GM12878 (cell line): Measurements from ENCODE around the gene PCBD2. TPM values are rescaled to one million over a fixed set of nuclear protein-coding genes. Genes with fewer than 3 reads are reported as not detected.
A peak's percentile ranks its signal among the peaks of the same experiment; 100 is the strongest.

Experiments
- ATAC-seq: fragments of 200-7000 bp; cut with Tn5 transposase; 3 replicates; pipeline ENCODE4 v1.9.1; 2020; ENCODE audit warnings: mild to moderate bottlenecking, moderate library complexity
- BruUV-seq: library from RNA; stranded (reverse); fragments of 400-500 nt; replicated peaks from 2 replicates; lab custom pipeline; 2021; lab: Mats Ljungman, UMichigan
- CTCF ChIA-PET: fragments of 300-600 bp; sonication (Branson Sonifier 250); formaldehyde crosslinking; extraction: SDS; loops from one replicate; lab custom pipeline; 2021; ENCODE audit warnings: inconsistent platforms; lab: Yijun Ruan, JAX
- POLR2A ChIA-PET: fragments of 350-600 bp; formaldehyde crosslinking; extraction: SDS; loops from one replicate; lab custom pipeline; 2021; ENCODE audit warnings: inconsistent platforms; lab: Charles Lee
- RAD21 ChIA-PET: fragments of 300-600 bp; sonication (Branson Sonifier 250); formaldehyde crosslinking; loops from one replicate; lab custom pipeline; 2023; ENCODE audit warnings: antibody characterized with exemption; ENCODE audit not compliant: unreplicated experiment; lab: Charles Lee
- SMC1A ChIA-PET: fragments of 300-600 bp; sonication (Branson Sonifier 250); formaldehyde crosslinking; loops from one replicate; lab custom pipeline; 2023; ENCODE audit not compliant: unreplicated experiment, uncharacterized antibody; lab: Charles Lee
- DNase-seq: peaks from one replicate; pipeline ENCODE4 v3.0.0-alpha.2; 2011; ENCODE audit warnings: low read depth, low spot score
- FAIRE-seq: peaks from 3 replicates; lab custom pipeline; 2011; peaks lifted over from hg19 to GRCh38; lab: Jason Lieb, UNC
- H2AFZ ChIP-seq: 2 replicates; pipeline ENCODE4 v1.6.0; 2011; ENCODE audit warnings: low read depth, low read length, control low read depth; ENCODE audit not compliant: control insufficient read depth
- H3K27ac ChIP-seq: 2 replicates; pipeline ENCODE4 v1.5.1; 2011; ENCODE audit warnings: control low read depth; ENCODE audit not compliant: control insufficient read depth, insufficient read depth
- H3K27me3 ChIP-seq, 2 experiments: replicated peaks in 1 of 2; 2 replicates each; pipeline versions ENCODE4 v1.6.0 to v1.6.1; 2011; ENCODE audit warnings: low read length in 1 of 2; ENCODE audit not compliant: control insufficient read depth in 2 of 2, insufficient read depth in 2 of 2
- H3K36me3 ChIP-seq, 2 experiments: 2 replicates each; pipeline ENCODE4 v1.5.1; 2011; ENCODE audit warnings: low read length in 1 of 2; ENCODE audit not compliant: control insufficient read depth in 2 of 2, insufficient read depth in 2 of 2
- H3K4me1 ChIP-seq: 2 replicates; pipeline ENCODE4 v1.6.1; 2011; ENCODE audit warnings: mild to moderate bottlenecking, low read length, moderate library complexity, mixed read lengths; ENCODE audit not compliant: control insufficient read depth, insufficient read depth
- H3K4me2 ChIP-seq: 2 replicates; pipeline ENCODE4 v1.6.0; 2011; ENCODE audit warnings: control low read depth; ENCODE audit not compliant: control insufficient read depth, insufficient read depth
- H3K4me3 ChIP-seq: fragments of 200-600 bp; sonication (generic); 2 replicates; pipeline ENCODE4 v1.5.1; 2016
- H3K79me2 ChIP-seq: 2 replicates; pipeline ENCODE4 v1.6.0; 2011; ENCODE audit warnings: low read length; ENCODE audit not compliant: control insufficient read depth, insufficient read depth
- H3K9ac ChIP-seq: 2 replicates; pipeline ENCODE4 v1.8.0; 2011; ENCODE audit warnings: low read length, control low read depth, mixed read lengths; ENCODE audit not compliant: control insufficient read depth, insufficient read depth
- H3K9me3 ChIP-seq: replicated peaks from 3 replicates; pipeline ENCODE4 v1.5.1; 2011; ENCODE audit warnings: mild to moderate bottlenecking, low read length; ENCODE audit not compliant: control insufficient read depth, insufficient read depth
- H4K20me1 ChIP-seq: 2 replicates; pipeline ENCODE4 v1.6.0; 2011; ENCODE audit not compliant: control insufficient read depth, insufficient read depth
- CHD4 ChIP-seq: fragments of 200-600 bp; sonication (generic); IDR thresholded peaks from 2 replicates; pipeline ENCODE4 v1.6.1; 2016; ENCODE audit warnings: mild to moderate bottlenecking
- ETV6 ChIP-seq, 2 experiments: fragments of 450-650 bp in 1 of 2; IDR thresholded peaks in 1 of 2; conservative IDR thresholded peaks in 1 of 2; 2 replicates each; pipeline ENCODE4 v1.6.1; 2014; ENCODE audit warnings: antibody characterized with exemption in 1 of 2, borderline replicate concordance in 1 of 2, low read depth in 1 of 2, mild to moderate bottlenecking in 1 of 2, moderate library complexity in 1 of 2
- EZH2 ChIP-seq: IDR thresholded peaks from 2 replicates; pipeline ENCODE4 v1.6.1; 2012; ENCODE audit warnings: low read depth, mild to moderate bottlenecking, control low read depth, inconsistent platforms, low read length, borderline replicate concordance; ENCODE audit not compliant: control insufficient read depth
- JUND ChIP-seq: IDR thresholded peaks from 2 replicates; pipeline ENCODE4 v1.6.1; 2012; ENCODE audit warnings: low read depth, mild to moderate bottlenecking, low read length, improper control_type of control experiment, moderate library complexity
- KLF5 ChIP-seq: fragments of 450-650 bp; IDR thresholded peaks from 2 replicates; pipeline ENCODE4 v1.6.1; 2014; ENCODE audit warnings: mild to moderate bottlenecking; ENCODE audit not compliant: partially characterized antibody
- MEF2A ChIP-seq: IDR thresholded peaks from 2 replicates; pipeline ENCODE4 v1.6.1; 2011; ENCODE audit warnings: low read depth, mild to moderate bottlenecking, low read length, moderate library complexity; ENCODE audit not compliant: insufficient read depth
- NR2C1 ChIP-seq: fragments of 450-650 bp; IDR thresholded peaks from 2 replicates; pipeline ENCODE4 v1.6.1; 2017; ENCODE audit warnings: antibody characterized with exemption, mild to moderate bottlenecking, moderate library complexity
- RFX5 ChIP-seq: IDR thresholded peaks from 2 replicates; pipeline ENCODE4 v1.6.1; 2011; ENCODE audit warnings: low read depth, low read length, improper control_type of control experiment
- ZNF24 ChIP-seq: fragments of 450-650 bp; IDR thresholded peaks from 2 replicates; pipeline ENCODE4 v1.6.1; 2017; ENCODE audit warnings: antibody characterized with exemption, mild to moderate bottlenecking
- WGBS: methylation state at CpG from one replicate; pipeline ENCODE4 v1.1.6; 2016; ENCODE audit warnings: low lambda C conversion rate; ENCODE audit not compliant: insufficient replicate concordance, insufficient coverage; ENCODE audit errors: missing lambda C conversion rate; 5-methylcytosine and 5-hydroxymethylcytosine counted together
- in situ Hi-C: fragments of 300-500 bp; cut with MboI; formaldehyde crosslinking; loops from 9 replicates; pipeline ENCODE4 v1.14.3; 2018; ENCODE audit warnings: mixed read lengths
- intact Hi-C: fragments of 100-400 bp; cut with micrococcal nuclease; formaldehyde crosslinking; loops from one replicate; pipeline ENCODE4 v1.14.2; 2022; ENCODE audit not compliant: unreplicated experiment
- polyA plus RNA-seq, 11 experiments: library from polyadenylated mRNA; depleted of rRNA in 4 of 11; unstranded in 6 of 11; stranded (reverse) in 5 of 11; fragments of >200 nt; fragmentation: Nextera tagmentation in 4 of 11; fragmentation: Illumina TruSeq in 1 of 11; extraction: Ambion mirVana in 4 of 11; extraction: Trizol in 1 of 11; gene quantifications; 1 replicate in 1 of 11; 2 replicates in 10 of 11; pipeline versions ENCODE4 v1.2.1 to v1.2.3, GENCODE V29; 2011 to 2016; ENCODE audit warnings: inconsistent platforms in 2 of 11, missing spikeins in 2 of 11, low read depth in 1 of 11
- total RNA-seq, 4 experiments: library from RNA; depleted of rRNA in 3 of 4; stranded (reverse); fragments of >200 nt in 3 of 4; fragmentation: Illumina TruSeq in 1 of 4; extraction: Trizol in 1 of 4; gene quantifications; 2 replicates each; pipeline versions ENCODE4 v1.2.1 to v1.2.3, GENCODE V29; 2013 to 2021
- TF ChIP-seq, protein P1 (sequence below): fragments of 150-350 bp; IDR thresholded peaks from 2 replicates; pipeline ENCODE4 v1.6.1; 2016; ENCODE audit warnings: low read depth, low read length
- TF ChIP-seq, protein P2 (sequence below): IDR thresholded peaks from 2 replicates; pipeline ENCODE4 v1.6.1; 2012; ENCODE audit warnings: mild to moderate bottlenecking, low read depth, low read length

PCBD2 gene
- total and polyA plus RNA-seq, 10 of the 15 experiments (the other 5 are each of a cell fraction or from before 2014, with no cell fraction given): 5.4 to 13.6 (median 6.7) TPM

DNA sequence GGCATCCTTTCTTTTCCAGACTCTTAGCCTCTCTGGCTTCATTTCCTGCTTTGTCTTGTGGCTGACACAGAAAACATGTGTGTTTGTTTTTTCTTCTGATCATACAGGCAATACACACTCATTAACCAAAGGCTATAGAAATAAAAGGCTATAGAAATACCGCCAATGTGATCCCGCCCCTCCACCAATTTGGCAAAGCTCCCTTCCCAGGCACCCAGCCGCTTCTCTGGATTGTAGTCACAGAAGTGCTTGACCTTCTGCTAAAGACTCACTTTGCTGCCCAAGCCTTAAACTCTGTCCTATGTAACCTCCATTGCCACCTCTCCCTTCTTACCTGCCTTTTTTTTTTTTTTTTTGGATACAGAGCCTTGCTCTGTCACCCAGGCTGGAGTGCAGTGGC lies 25.5 kb upstream of the PCBD2 start:
- Histone ChIP-seq H3K4me1 (peaks cover 13% of the 10 kb centered on the region), H2AFZ (no peak overlapping the region), H3K79me2 (peaks cover 39% of the 10 kb centered on the region), H3K27ac (no peak overlapping the region), H4K20me1 (no peaks in the 10 kb centered on the region), H3K27me3 (no peaks in the 10 kb centered on the region), H3K4me2 (peak overlapping the region; percentile 22; the same call in 1 of the 2 replicates), H3K9me3 (no peaks in the 10 kb centered on the region)
- FAIRE-seq (no peak), DNase-seq (no peak), ATAC-seq (no peak)
- intact Hi-C loops: no loop called here
- POLR2A ChIA-PET: interaction anchor here (0.7 kb wide), 1 partner anchor 34 kb away, joined by 3 read pairs; no protein-coding TSS in a partner anchor
- TF ChIP-seq KLF5 (no peak), MEF2A (no peak), JUND (no peak), ETV6 (conservative IDR thresholded peaks at IDR 0.05 in 1 of 2, IDR thresholded peaks at IDR 0.05 in 1 of 2; ENCODE audit: borderline replicate concordance in 1 of 2, low read depth in 1 of 2) (no peak), RFX5 (no peak), ZNF24 (no peak), EZH2 (no peak), NR2C1 (no peak), CHD4 (no peak)
- TF ChIP-seq, protein P1, sequence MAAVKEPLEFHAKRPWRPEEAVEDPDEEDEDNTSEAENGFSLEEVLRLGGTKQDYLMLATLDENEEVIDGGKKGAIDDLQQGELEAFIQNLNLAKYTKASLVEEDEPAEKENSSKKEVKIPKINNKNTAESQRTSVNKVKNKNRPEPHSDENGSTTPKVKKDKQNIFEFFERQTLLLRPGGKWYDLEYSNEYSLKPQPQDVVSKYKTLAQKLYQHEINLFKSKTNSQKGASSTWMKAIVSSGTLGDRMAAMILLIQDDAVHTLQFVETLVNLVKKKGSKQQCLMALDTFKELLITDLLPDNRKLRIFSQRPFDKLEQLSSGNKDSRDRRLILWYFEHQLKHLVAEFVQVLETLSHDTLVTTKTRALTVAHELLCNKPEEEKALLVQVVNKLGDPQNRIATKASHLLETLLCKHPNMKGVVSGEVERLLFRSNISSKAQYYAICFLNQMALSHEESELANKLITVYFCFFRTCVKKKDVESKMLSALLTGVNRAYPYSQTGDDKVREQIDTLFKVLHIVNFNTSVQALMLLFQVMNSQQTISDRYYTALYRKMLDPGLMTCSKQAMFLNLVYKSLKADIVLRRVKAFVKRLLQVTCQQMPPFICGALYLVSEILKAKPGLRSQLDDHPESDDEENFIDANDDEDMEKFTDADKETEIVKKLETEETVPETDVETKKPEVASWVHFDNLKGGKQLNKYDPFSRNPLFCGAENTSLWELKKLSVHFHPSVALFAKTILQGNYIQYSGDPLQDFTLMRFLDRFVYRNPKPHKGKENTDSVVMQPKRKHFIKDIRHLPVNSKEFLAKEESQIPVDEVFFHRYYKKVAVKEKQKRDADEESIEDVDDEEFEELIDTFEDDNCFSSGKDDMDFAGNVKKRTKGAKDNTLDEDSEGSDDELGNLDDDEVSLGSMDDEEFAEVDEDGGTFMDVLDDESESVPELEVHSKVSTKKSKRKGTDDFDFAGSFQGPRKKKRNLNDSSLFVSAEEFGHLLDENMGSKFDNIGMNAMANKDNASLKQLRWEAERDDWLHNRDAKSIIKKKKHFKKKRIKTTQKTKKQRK: no peak
- TF ChIP-seq, protein P2, sequence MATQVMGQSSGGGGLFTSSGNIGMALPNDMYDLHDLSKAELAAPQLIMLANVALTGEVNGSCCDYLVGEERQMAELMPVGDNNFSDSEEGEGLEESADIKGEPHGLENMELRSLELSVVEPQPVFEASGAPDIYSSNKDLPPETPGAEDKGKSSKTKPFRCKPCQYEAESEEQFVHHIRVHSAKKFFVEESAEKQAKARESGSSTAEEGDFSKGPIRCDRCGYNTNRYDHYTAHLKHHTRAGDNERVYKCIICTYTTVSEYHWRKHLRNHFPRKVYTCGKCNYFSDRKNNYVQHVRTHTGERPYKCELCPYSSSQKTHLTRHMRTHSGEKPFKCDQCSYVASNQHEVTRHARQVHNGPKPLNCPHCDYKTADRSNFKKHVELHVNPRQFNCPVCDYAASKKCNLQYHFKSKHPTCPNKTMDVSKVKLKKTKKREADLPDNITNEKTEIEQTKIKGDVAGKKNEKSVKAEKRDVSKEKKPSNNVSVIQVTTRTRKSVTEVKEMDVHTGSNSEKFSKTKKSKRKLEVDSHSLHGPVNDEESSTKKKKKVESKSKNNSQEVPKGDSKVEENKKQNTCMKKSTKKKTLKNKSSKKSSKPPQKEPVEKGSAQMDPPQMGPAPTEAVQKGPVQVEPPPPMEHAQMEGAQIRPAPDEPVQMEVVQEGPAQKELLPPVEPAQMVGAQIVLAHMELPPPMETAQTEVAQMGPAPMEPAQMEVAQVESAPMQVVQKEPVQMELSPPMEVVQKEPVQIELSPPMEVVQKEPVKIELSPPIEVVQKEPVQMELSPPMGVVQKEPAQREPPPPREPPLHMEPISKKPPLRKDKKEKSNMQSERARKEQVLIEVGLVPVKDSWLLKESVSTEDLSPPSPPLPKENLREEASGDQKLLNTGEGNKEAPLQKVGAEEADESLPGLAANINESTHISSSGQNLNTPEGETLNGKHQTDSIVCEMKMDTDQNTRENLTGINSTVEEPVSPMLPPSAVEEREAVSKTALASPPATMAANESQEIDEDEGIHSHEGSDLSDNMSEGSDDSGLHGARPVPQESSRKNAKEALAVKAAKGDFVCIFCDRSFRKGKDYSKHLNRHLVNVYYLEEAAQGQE: no peak
- TF ChIP-seq, all 136 proteins: peak for 0
- Histone ChIP-seq H3K9ac (no peak overlapping the region), H3K4me3 (no peak overlapping the region), H3K36me3 (no peaks in the 10 kb centered on the region)
- no TSS peak for BruUV-seq
- WGBS: 100% methylated on average over 3 of the region's 3 CpGs
- ChIA-PET SMC1A (interaction anchor here (1.3 kb wide), 1 partner anchor 22 kb away, joined by 3 read pairs; no protein-coding TSS in a partner anchor), RAD21 (no interaction called here), CTCF (interaction anchor here (1.2 kb wide), 1 partner anchor 140 kb away, joined by 3 read pairs; no protein-coding TSS in a partner anchor)
- in situ Hi-C loops: no loop called here
